ENCODE results near the gene RPS6KA3. TPM values are rescaled to one million over a fixed set of nuclear protein-coding genes. Genes with fewer than 3 reads are reported as not detected.

The RPS6KA3 gene
- total and polyA plus RNA-seq, 2 of the 8 experiments (the other 6 are each of a cell fraction or from before 2014, with no cell fraction given), result 7.1 to 13.0 TPM

- no peaks in the 10 kb centered on the region for H3K23me2 ChIP-seq (ENCODE audit: low read depth, low read length)
- H4K20me1 ChIP-seq (replicated peaks in 1 of 2; ENCODE audit: control insufficient read depth in 1 of 2, insufficient read depth in 2 of 2, low read length in 2 of 2), result no peaks in the 10 kb centered on the region
- H3K4ac ChIP-seq (replicated peaks; ENCODE audit: insufficient read length, low read depth, low read length), result no peak overlapping the region
- H2BK5ac ChIP-seq (ENCODE audit: low read depth, low read length), result no peak overlapping the region
- ChIA-PET CTCF (ENCODE audit: partially characterized antibody) (no interaction called here), POLR2A (ENCODE audit: partially characterized antibody) (no interaction called here)
- no peak for DNase-seq (ENCODE audit: low read depth in 1 of 2, low spot score in 2 of 2)
- H2BK15ac ChIP-seq (ENCODE audit: low read length), result no peak overlapping the region
- H3K27me3 ChIP-seq (replicated peaks in 1 of 4; ENCODE audit: control insufficient read depth in 3 of 4, extremely low read depth in 1 of 4, insufficient read depth in 3 of 4, low read length in 3 of 4), result no peaks in the 10 kb centered on the region
- no peak overlapping the region for H4K5ac ChIP-seq (ENCODE audit: insufficient read length, low read depth, low read length)
- no peaks in the 10 kb centered on the region for H3K79me2 ChIP-seq (ENCODE audit: control insufficient read depth in 1 of 2, insufficient read depth in 2 of 2, low read length in 2 of 2)
- peaks cover 2 to 20% (median 9%) of the 10 kb centered on the region in 4 experiments; a peak in 5 of 8 replicates for H3K36me3 ChIP-seq (ENCODE audit: control insufficient read depth in 2 of 4, insufficient read depth in 4 of 4, low read length in 3 of 4)
- no peak overlapping the region for H3K27ac ChIP-seq (ENCODE audit: low read depth, low read length)
- no peaks in the 10 kb centered on the region for H3K79me1 ChIP-seq (ENCODE audit: low read depth, low read length)
- no peak overlapping the region for H3K4me2 ChIP-seq (ENCODE audit: insufficient read depth in 1 of 2, low read depth in 2 of 2, low read length in 2 of 2)
- H3K4me1 ChIP-seq (replicated peaks in 1 of 4; ENCODE audit: control insufficient read depth in 3 of 4, insufficient read depth in 4 of 4, low read length in 3 of 4), result no peaks in the 10 kb centered on the region
- H3K14ac ChIP-seq (ENCODE audit: insufficient read length), result no peak overlapping the region
- H3K4me3 ChIP-seq (ENCODE audit: extremely low read depth in 1 of 4, insufficient read depth in 2 of 4, low read depth in 3 of 4, low read length in 4 of 4), result no peak overlapping the region
- no peak for FAIRE-seq
- no peak overlapping the region for H3K56ac ChIP-seq (replicated peaks; ENCODE audit: insufficient read length, low read depth, low read length)
- H3K9ac ChIP-seq (replicated peaks in 1 of 4; ENCODE audit: extremely low read depth in 1 of 4, low read depth in 3 of 4, low read length in 3 of 4), result no peak overlapping the region
- no peak overlapping the region for H2BK20ac ChIP-seq (ENCODE audit: low read length)
- no peak overlapping the region for H3K18ac ChIP-seq (ENCODE audit: extremely low read depth, low read length)
- no peak overlapping the region for H2BK12ac ChIP-seq (ENCODE audit: low read depth, low read length)
- WGBS, 2 experiments (ENCODE audit: extremely low coverage in 1 of 2, insufficient coverage in 1 of 2, insufficient read length in 1 of 2, insufficient replicate concordance in 2 of 2, low coverage in 1 of 2, low lambda C conversion rate in 2 of 2, missing lambda C conversion rate in 1 of 2), result 75% methylated on average over 1 of the region's 3 CpGs; no CpG with 5 or more reads in 1 of the 2 experiments
- no peak overlapping the region for H4K8ac ChIP-seq (ENCODE audit: extremely low read depth, insufficient read depth, low read length)
- H3K9me3 ChIP-seq (ENCODE audit: insufficient read depth in 2 of 2, low read depth in 1 of 2, low read length in 1 of 2), result no peaks in the 10 kb centered on the region
- no peak overlapping the region for H3K23ac ChIP-seq (ENCODE audit: insufficient read length)
- H2AK5ac ChIP-seq (ENCODE audit: low read depth, low read length), result no peak overlapping the region
- H2BK120ac ChIP-seq (replicated peaks; ENCODE audit: low read depth, low read length), result no peak overlapping the region
- H4K91ac ChIP-seq (replicated peaks; ENCODE audit: insufficient read length, low read length), result no peak overlapping the region
- no peak overlapping the region for H2AFZ ChIP-seq (ENCODE audit: low read length)
- no peak for TF ChIP-seq PHF8 (conservative IDR thresholded peaks at IDR 0.05; ENCODE audit: low read depth, low read length)
- no peak for TF ChIP-seq SUZ12 (IDR thresholded peaks at IDR 0.05; ENCODE audit: low read length)
- TF ChIP-seq TEAD4 (IDR thresholded peaks at IDR 0.05; ENCODE audit: low read depth, low read length), result no peak
- TF ChIP-seq USF2 (IDR thresholded peaks at IDR 0.05; ENCODE audit: low read length), result no peak
- TF ChIP-seq CTBP2 (IDR thresholded peaks at IDR 0.05; ENCODE audit: borderline replicate concordance, insufficient read depth, insufficient read length, low read length), result no peak
- no peak for TF ChIP-seq TBP (IDR thresholded peaks at IDR 0.05; ENCODE audit: low read depth, low read length)
- TF ChIP-seq CBX8 (IDR thresholded peaks at IDR 0.05; ENCODE audit: borderline replicate concordance, low read depth, low read length), result no peak
- no peak for TF ChIP-seq RXRA (IDR thresholded peaks at IDR 0.05; ENCODE audit: insufficient read depth, low read depth, low read length)
- TF ChIP-seq GABPA (IDR thresholded peaks at IDR 0.05; ENCODE audit: borderline replicate concordance, insufficient read depth, low read length), result no peak
- no peak for TF ChIP-seq POU5F1 (IDR thresholded peaks at IDR 0.05; ENCODE audit: low read depth, low read length)
- TF ChIP-seq, protein P1, sequence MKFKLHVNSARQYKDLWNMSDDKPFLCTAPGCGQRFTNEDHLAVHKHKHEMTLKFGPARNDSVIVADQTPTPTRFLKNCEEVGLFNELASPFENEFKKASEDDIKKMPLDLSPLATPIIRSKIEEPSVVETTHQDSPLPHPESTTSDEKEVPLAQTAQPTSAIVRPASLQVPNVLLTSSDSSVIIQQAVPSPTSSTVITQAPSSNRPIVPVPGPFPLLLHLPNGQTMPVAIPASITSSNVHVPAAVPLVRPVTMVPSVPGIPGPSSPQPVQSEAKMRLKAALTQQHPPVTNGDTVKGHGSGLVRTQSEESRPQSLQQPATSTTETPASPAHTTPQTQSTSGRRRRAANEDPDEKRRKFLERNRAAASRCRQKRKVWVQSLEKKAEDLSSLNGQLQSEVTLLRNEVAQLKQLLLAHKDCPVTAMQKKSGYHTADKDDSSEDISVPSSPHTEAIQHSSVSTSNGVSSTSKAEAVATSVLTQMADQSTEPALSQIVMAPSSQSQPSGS (IDR thresholded peaks at IDR 0.05; ENCODE audit: low read length), result no peak
- TF ChIP-seq EGR1 (IDR thresholded peaks at IDR 0.05; ENCODE audit: borderline replicate concordance, low read depth, low read length), result no peak
Observed at GRCh38 chrX:20151689-20152088, 115.0 kb downstream of the RPS6KA3 start.
